HG02840 (cell line): ENCODE results near the gene SLC26A1.

Experiments used
- ATAC-seq: cut with Tn5 transposase; IDR thresholded peaks from one replicate; pipeline ENCODE4 v1.9.1; 2021; ENCODE audit warnings: mild to moderate bottlenecking, moderate library complexity, moderate number of reproducible peaks; ENCODE audit not compliant: unreplicated experiment, low FRiP score

SLC26A1 gene

GRCh38 chr4:967113-968104, 25.8 kb downstream of the SLC26A1 start:
- ATAC-seq = no peak

- no peak for ATAC-seq
These were observed 26.7 kb downstream of the SLC26A1 start for GRCh38 chr4:966266-967112.

- no peak for ATAC-seq
These were observed 27.5 kb downstream of the SLC26A1 start for GRCh38 chr4:965766-966134.

GRCh38 chr4:965048-965765, 28.0 kb downstream of the SLC26A1 start:
- ATAC-seq = no peak

- ATAC-seq = no peak
These were observed 28.7 kb downstream of the SLC26A1 start for GRCh38 chr4:964346-965025.

- no peak for ATAC-seq
These were observed 29.7 kb downstream of the SLC26A1 start for GRCh38 chr4:963276-964225.

- no peak for ATAC-seq
These were observed 30.7 kb downstream of the SLC26A1 start for GRCh38 chr4:962231-963208.

GRCh38 chr4:961351-962230, 31.6 kb downstream of the SLC26A1 start:
- ATAC-seq = no peak

GRCh38 chr4:960636-961350, 32.4 kb downstream of the SLC26A1 start:
- no peak for ATAC-seq

GRCh38 chr4:960140-960635, 33.0 kb downstream of the SLC26A1 start:
- ATAC-seq = no peak

- ATAC-seq = no peak
These were observed 33.7 kb downstream of the SLC26A1 start for GRCh38 chr4:959338-960139.

GRCh38 chr4:958696-959337, 34.4 kb downstream of the SLC26A1 start:
- ATAC-seq = no peak

- no peak for ATAC-seq
These were observed 34.9 kb downstream of the SLC26A1 start for GRCh38 chr4:958314-958665.

- no peak for ATAC-seq
These were observed 35.5 kb downstream of the SLC26A1 start for GRCh38 chr4:957581-958313.
